ENCODE data around the gene PKMYT1.

DNA sequence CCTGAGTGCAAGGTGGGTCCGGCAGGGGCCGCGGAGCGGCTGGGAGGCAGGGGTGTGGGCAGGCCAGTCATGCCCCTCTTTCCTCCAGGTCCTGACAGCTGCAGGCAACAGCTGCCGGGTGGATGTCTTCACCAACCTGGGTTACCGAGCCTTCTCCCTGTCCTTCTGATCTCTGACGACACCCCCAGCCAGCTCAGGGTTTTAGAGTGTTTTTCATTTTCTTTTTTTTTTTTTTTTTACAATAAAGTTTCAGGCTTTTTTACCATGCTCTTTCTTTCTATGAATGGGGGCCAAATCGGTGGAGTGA, 47.2 kb upstream of the PKMYT1 start:
- TF ChIP-seq, protein P1, sequence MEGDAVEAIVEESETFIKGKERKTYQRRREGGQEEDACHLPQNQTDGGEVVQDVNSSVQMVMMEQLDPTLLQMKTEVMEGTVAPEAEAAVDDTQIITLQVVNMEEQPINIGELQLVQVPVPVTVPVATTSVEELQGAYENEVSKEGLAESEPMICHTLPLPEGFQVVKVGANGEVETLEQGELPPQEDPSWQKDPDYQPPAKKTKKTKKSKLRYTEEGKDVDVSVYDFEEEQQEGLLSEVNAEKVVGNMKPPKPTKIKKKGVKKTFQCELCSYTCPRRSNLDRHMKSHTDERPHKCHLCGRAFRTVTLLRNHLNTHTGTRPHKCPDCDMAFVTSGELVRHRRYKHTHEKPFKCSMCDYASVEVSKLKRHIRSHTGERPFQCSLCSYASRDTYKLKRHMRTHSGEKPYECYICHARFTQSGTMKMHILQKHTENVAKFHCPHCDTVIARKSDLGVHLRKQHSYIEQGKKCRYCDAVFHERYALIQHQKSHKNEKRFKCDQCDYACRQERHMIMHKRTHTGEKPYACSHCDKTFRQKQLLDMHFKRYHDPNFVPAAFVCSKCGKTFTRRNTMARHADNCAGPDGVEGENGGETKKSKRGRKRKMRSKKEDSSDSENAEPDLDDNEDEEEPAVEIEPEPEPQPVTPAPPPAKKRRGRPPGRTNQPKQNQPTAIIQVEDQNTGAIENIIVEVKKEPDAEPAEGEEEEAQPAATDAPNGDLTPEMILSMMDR (IDR thresholded peaks at IDR 0.05; ENCODE audit: insufficient read depth, low read length, poor library complexity, severe bottlenecking): no peak
- TF ChIP-seq EZH2phosphoT487 (conservative IDR thresholded peaks at IDR 0.05; ENCODE audit: low read length): no peak
